NCI-H1436 treated with DMSO at 0.1 percent for 48 hours (cell line): Measurements from ENCODE around the gene STC2.
"Not testable (repeated sequence)": the region's sequence is repeated elsewhere in the genome, so short reads cannot be mapped to it uniquely, and the experiment has no call there.

Experiments
- DNase-seq: peaks from one replicate; lab custom pipeline; 2025; lab: John Stamatoyannopoulos, UW

Gene STC2

GRCh38 chr5:173327948-173328843, at the start of gene STC2:
Gene STC2, minus strand, starts transcription at chr5:173328414. Its CDS starts 221 bp downstream, at chr5:173328193.
- no peak for DNase-seq

- no peak for DNase-seq
Observed at GRCh38 chr5:173371400-173371799, 43.2 kb upstream of the STC2 start.

DNA sequence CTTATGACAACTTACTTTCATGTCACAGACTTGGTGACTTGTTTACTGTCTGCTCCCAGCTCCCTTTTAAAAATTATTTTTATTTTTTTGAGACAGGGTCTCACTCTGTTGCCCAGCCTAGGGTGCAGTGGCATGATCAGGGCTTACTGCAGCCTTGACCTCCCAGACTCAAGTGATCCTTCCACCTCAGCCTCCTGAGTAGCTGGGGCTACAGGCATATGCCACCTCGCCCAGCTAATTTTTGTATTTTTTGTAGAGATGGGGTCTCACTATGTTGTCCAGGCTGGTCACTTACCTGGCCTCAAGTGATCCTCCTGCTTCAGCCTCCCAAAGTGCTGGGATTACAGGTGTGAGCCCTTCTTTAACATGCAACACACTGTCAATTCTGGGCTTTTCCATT, 35.2 kb upstream of the STC2 start:
- DNase-seq: not testable (repeated sequence)

- no peak for DNase-seq
Observed at GRCh38 chr5:173355561-173355960, 27.3 kb upstream of the STC2 start.

GRCh38 chr5:173354645-173355044, 26.4 kb upstream of the STC2 start:
- no peak for DNase-seq

DNA sequence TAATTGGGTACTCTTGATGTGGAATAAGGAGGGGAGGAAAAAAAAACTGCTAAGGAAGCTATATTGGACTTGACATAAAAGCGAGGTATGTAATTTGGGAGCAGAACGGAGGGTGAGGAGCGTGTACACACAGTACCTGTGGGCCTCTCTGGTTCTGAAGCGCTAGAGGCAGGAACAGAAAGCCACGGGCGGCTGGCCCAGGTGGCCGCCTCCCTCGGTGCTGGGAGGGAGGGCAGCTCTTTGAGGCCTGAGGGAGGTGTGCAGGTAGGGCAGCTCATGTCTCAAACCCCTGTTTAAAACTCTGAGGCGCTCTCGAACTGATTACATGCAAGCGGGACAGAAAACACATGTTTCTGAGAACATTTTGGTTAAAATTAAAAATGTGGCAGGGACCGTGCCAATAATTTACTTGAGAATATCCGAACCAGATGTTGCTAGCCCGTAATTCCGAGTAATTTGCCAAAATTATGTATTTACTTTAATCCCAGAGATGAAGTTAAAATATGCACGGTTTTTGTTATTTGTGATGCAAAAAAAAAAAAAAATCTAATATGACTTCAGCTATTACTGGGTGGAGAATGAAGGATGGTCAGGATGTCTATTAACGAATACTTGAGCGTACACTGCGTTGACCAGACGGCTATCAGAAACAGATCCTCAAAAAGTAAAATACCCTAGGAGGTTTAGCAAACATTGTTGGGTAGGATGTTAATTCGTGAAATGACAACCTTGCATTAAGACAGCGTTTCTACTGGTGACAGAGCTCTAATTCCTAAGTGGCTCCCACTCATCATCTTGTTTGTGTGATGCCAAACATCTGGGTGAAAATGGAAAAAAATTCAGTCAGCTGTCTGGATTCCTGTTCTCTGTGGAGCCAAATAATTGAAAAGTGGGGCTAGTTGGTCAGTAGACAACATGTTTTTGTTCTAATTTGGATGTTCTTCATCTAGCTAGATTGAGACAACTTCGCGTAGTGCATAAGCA, 24.4 kb upstream of the STC2 start:
- no peak for DNase-seq

DNA sequence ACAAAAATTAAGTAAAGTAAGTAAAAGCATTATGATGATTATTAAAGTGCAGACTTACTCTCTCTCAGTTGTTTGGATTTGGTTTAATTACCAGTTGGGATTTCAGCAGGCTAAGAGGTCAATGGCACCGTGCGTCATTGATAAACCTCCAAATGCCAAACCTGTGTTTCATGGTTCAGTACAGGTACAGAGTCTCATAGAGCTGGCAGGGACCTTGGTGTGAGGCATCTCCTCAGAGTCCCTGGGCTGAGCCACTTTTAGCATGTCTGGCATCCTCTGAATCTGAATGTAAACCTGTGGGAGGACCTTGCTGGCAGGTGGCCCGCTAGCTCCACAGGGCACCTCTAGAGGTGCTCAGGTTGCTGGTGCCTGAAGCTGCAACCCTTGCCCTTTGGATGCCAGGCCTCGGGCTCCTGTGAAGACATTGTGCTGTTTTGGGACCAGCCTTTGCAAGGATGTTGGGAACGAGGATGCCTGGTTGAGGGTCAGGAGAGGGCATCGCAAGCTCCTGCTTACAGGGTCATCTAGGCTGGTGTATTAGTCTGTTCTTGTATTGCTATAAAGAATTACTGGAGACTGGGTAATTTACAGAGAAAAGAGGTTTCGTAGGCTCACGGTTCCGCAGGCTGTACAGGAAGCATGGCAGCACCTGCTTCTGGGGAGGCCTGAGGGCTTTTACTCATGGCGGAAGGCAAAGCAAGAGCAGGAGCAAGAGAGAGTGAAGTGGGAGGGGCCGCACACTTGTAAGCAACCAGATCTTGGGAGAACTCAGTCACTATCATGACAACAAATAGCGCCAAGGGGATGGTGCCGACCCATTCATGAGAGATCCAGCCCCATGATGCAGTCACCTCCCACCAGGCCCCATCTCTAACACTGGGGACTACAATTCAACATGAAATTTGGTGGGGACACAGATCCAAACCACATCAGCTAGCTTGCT, 14.9 kb upstream of the STC2 start:
- no peak for DNase-seq

DNA sequence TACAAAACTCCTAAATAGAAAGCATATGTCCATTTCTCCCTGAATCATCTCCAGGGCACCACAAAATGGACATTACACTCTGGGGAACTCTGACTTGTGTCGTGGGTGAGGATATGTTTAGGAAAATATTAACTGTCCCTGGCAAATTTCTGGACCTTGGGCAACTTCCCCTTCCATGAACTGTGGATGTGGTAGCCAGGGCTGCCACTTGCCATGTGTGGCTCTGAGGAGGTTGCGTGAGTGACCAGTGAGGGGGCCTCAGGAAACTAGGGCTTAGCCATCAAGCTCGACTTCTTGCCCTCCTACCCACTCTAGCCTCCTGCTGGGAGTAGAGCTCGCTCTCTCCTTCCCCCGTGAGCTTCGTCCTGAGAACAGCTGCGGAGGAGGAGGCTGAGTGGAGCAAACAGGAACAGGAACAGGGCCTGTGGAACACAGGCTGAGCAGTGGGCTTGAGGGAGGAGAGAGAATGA, 13.8 kb upstream of the STC2 start:
- DNase-seq: no peak

GRCh38 chr5:173340984-173341383, 12.8 kb upstream of the STC2 start:
- no peak for DNase-seq

DNA sequence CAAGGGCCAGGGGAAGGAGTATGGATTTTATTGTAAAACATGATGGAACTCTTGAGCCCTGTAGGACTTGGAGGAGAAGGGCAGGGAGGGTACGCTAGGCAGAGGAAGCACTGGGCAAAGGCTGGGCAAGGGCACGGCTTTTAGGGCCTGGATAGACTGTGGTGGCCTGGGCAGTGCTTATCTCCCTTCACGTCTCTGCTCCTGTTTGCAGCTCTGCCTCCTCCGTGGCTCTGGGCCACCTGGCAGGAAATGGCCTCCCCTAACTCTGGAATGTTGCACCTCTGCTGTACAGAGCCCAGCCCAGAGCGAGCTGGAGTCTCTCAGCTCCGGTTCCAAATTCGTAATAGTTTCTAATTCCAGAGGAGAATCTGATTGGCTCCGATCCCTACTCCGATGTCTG, 12.2 kb upstream of the STC2 start:
- no peak for DNase-seq

GRCh38 chr5:173339286-173339685, 11.1 kb upstream of the STC2 start:
- DNase-seq: no peak

- no peak for DNase-seq
Observed at GRCh38 chr5:173338380-173339015, 10.3 kb upstream of the STC2 start.

DNA sequence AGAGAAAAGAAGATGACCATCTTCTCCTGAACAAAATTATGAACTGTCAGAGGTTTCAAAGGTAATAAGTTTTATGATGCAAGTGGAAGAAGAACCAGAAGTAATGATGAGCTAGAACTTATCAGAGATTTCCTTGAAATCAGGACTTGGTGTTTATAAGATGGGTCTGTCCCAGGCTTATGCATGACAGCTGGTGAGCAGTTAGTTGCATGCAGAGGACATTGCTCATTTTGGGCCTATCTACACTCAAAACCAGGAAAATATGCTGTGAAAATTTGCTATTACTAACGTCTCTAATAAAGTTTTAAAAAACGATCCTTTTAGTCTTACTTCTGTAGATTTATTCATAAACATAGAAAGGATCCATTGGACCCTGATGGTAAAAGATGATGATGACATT, 6.6 kb upstream of the STC2 start:
- DNase-seq: no peak

GRCh38 chr5:173333925-173334661, 5.9 kb upstream of the STC2 start:
- DNase-seq: no peak

DNA sequence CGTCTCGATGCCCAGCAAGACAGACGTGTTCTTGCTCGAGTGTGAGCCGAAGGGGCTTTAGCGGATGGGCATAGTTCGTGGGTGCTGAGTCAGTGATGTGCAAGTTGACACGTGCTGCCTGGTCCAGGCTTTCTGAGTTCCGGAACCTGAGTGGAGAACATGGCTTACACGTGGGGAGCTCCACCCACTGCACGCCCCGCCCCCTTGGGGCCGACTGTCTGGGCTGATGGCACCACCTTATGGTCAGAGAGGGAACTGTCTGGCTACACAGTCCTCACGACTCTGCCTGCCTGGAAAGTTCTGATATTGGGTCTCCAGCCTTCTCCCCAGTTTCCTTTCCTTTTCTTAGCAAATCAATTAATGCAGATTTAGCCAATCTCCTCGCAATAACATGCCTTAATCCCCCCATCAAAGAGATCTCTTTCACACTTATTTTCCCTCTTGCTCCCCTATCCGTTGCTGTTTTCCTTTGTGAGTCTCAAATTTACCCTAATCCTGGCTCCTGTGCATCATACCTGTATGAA, 3.8 kb upstream of the STC2 start:
- no peak for DNase-seq

GRCh38 chr5:173331287-173331686, 3.1 kb upstream of the STC2 start:
- DNase-seq: no peak

DNA sequence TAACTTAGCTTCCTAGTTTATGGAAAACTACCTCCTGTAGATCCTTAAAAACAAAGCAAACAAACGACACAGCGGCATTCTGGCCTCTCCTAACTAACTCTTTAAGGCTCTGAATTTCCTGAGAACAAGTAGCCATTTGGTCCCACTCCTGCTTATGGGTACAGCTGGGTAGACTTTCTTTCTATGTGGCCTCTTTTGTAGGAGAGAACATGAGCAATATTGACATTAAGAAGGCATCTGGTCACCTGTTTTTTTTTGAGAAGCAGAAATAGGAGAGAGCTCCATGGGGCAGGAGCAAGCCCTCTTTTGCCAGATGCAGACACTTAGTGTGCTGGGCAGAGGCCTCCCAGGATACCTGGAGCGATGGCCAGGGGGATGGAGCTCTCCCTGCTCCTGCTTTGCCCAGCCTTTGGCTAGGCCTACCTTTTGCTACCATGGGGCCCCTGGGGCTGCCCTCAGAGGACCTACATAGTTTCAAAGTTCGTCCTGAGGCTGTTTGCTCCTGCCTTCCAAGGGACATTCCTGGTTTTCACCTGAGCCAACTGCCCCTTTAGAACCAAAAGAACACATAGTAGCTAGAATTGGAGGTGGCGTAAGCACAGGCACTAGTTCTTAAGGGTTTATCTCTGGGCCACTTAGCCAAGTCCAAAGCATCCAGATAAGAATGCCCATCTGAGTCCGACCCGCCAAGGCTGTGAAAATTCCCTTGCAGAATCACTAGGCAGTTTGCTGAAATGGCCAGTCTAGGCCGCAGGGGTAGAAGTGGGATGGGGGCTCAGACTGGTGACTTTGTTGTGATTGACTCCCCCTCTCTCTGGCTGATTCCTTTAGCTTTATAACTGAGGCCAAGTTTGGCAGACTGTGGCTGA, 2.4 kb upstream of the STC2 start:
- DNase-seq: no peak

GRCh38 chr5:173329491-173330337, 1.5 kb upstream of the STC2 start:
- no peak for DNase-seq
